ENCODE data around the gene TMEM222.

DNA sequence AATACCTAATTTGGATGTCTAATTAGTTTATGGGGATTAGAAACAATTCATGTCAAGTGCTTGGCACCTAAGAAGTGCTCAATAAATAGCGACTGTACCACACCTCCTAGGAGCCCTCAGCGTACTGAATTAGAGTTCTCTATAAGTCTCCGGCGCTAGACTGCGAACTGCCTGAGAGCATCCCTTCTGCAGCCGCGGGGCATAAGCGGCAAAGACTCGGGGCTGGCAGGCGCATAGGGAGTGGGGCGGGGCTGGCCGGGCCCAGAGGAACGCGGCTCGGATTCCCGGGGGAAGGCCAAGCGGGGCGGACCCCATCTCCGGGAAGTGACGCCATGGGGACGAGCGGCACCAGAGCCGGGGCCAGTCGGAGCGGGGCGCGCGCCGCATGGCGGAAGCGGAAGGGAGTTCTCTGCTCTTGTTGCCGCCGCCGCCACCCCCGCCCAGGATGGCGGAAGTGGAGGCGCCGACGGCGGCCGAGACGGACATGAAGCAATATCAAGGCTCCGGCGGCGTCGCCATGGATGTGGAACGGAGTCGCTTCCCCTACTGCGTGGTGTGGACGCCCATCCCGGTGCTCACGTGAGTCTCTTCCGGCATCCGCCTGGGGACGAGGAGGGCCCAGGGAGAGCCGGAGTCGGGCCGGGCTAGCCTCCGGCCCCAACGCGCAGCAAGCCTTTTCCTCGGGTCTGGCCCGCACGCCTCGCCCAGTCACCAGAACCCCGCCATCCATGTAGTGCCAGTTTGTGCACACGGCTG is at the start of gene TMEM222:
- peak; percentile 66 for TF ChIP-seq POLR2AphosphoS5 (IDR thresholded peaks at IDR 0.05; ENCODE audit: low read depth, low read length)
- TF ChIP-seq REST (IDR thresholded peaks at IDR 0.05; ENCODE audit: insufficient read depth in 1 of 2, low read depth in 2 of 2, low read length in 2 of 2): peak in 1 of 2 experiments; percentile 43; a peak in 1 of 4 replicates

All from PFSK-1 (cell line).